Stimulated activated CD4-positive, alpha-beta T cell treated with anti-CD3 and anti-CD28 coated beads, TNF-alpha, amount 100 ng/mL, for 48 hours (primary cell): Measurements from ENCODE around the gene OR51G1.
"Not testable (repeated sequence)": the region's sequence is repeated elsewhere in the genome, so short reads cannot be mapped to it uniquely, and the experiment has no call there.

Experiments used
- DNase-seq, 3 donors: peaks; one replicate each; pipeline ENCODE4 v3.0.0-alpha.2; 2020; ENCODE audit warnings: low read depth in 3 of 3

OR51G1 gene, protein sequence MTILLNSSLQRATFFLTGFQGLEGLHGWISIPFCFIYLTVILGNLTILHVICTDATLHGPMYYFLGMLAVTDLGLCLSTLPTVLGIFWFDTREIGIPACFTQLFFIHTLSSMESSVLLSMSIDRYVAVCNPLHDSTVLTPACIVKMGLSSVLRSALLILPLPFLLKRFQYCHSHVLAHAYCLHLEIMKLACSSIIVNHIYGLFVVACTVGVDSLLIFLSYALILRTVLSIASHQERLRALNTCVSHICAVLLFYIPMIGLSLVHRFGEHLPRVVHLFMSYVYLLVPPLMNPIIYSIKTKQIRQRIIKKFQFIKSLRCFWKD

DNA sequence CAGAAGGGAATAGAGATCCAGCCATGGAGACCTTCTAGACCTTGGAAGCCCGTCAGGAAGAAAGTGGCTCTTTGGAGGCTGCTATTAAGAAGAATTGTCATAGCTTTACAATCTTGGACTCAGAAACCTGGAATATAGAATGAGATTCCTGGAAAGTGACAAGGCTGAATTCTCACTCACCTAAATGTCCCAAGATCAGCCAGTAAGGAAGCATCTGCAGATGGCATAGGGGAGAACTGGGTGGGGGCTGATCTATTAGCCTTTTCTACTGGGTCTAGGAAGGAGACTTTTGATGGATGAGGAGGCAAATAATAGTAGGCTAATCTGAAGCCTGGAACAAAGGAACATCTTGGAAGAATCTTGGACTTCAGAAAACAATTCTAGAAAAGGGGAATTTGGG is at the start of gene OR51G1:
Gene OR51G1 (minus strand): TSS at position 101 of the 400 bp plus-strand sequence. CDS start 0 bp downstream, at position 101.
- no peak for DNase-seq

DNA sequence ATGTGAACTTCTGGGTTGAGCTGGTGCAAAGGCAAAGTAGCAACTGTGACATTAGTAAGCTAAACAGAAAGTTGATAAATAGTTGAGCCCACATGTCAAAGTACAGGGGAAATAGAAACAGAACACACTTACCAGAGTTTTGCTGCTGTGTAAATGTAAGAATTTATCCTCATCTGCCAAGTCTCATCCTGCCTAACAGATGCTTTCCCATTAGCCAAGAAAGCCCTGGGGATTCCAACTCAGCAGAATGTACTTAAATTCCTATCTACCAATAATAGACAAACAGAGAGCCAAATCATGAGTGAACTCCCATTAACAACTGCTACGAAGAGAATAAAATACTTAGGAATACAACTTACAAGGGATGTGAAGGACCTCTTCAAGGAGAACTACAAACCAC is 38.7 kb upstream of the OR51G1 start:
- DNase-seq, result no peak

GRCh38 chr11:4960877-4961276 is 36.7 kb upstream of the OR51G1 start:
- no peak for DNase-seq

- DNase-seq, result no peak
Measured at GRCh38 chr11:4957396-4957795, 33.3 kb upstream of the OR51G1 start.

DNA sequence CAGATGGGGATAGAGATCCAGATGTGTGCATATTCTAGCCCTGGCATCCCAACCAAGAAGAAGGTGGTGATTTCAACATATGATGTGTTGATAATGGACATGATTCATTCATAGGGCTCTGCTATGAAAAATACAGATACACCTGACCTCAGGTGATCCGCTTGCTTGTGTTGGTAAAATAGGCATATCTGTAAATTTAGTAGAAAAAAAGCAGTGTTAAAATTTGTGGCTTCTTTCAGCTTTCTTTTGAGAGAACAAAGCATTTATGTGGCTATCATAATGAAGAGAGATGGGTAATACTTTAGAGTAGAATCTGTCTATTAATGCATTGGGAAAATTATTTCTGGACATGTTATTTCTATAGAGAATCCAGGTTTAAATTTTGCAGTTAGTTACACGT is 31.5 kb upstream of the OR51G1 start, which contains the start of gene OR51A2:
Gene OR51A2 (minus strand): TSS at position 101 of the 400 bp plus-strand sequence. CDS start 0 bp downstream, at position 101.
- not testable (repeated sequence) for DNase-seq

- no peak for DNase-seq
Measured at GRCh38 chr11:4947505-4947904, 23.4 kb upstream of the OR51G1 start, which contains the start of gene OR51A4. TSS of gene OR51A4 (minus strand) at chr11:4947605. CDS start at chr11:4947100, 505 bp downstream.

- DNase-seq, result no peak
Measured at GRCh38 chr11:4936745-4937144, 12.6 kb upstream of the OR51G1 start.

- no peak for DNase-seq
Measured at GRCh38 chr11:4932751-4933150, 8.6 kb upstream of the OR51G1 start.

GRCh38 chr11:4926608-4927007 is 2.5 kb upstream of the OR51G1 start:
- no peak for DNase-seq

- DNase-seq, result no peak
Measured at GRCh38 chr11:4922304-4922703, 1.8 kb downstream of the OR51G1 start.

DNA sequence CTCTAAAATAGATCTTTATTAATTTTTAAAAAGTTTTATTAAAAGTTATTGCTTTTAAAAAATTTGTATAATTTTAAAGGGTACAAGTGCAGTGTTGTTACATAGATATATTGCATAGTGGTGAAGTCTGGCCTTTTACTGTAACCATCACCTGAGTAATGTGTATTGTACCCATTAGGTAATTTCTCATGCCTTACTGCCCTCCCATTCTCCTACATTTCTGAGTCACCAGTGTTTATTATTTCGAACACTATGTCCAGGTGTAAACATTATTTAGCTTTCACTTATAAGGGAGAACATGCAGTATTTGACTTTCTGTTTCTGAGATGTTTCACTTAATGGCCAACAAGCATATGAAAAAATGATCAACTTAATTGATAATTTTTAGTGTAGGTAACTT is 2.3 kb downstream of the OR51G1 start:
- DNase-seq, result no peak

DNA sequence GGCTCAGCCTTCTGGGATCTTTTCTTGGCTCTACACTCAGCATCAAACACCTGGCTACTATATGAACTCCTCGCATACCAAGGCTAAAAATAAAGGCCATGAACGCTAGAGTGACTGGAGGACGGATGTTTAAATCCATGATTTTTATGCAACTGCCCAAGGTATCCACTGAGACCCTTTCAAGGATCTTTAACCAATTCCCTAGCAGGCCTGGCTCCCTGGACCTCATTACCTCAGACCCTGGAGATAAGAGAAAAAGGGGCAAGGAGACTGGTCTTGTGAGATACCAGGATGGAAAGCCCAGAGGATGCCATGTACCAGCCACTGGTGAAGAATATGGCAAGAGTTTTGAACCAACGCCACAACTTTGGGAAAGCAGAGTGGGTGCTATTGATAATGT is 4.9 kb downstream of the OR51G1 start, which contains the start of gene OR51G2:
Gene OR51G2 (minus strand): TSS at position 101 of the 400 bp plus-strand sequence. CDS start 3,687 bp downstream, outside the sequence.
- no peak for DNase-seq

GRCh38 chr11:4916581-4916980 is 7.6 kb downstream of the OR51G1 start:
- no peak for DNase-seq

GRCh38 chr11:4903484-4903883 is 20.7 kb downstream of the OR51G1 start, which contains the start of gene OR51A7:
TSS of gene OR51A7 (plus strand) at chr11:4903783. CDS start at chr11:4907370, 3,587 bp downstream.
- no peak for DNase-seq

- DNase-seq, result no peak
Measured at GRCh38 chr11:4891996-4892640, 32.0 kb downstream of the OR51G1 start.

DNA sequence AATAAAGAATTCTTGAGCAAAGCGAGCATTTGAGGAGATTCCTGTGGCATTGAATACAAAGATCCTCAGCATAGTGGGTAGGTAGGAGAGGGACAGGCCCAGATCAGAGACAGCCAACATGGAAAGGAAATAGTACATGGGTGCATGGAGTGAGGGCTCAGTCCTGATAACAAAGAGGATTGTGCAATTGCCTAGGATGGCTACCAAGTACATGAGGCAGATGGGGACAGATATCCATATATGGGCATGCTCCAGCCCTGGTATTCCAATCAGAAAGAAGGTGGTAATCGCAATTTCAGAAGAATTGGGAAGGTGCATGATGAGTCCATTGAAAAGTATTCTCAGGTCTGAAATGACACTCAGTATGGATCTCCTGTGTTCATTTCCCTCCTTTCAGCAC is 33.9 kb downstream of the OR51G1 start:
- no peak for DNase-seq

- no peak for DNase-seq
Measured at GRCh38 chr11:4887591-4887990, 36.5 kb downstream of the OR51G1 start.

DNA sequence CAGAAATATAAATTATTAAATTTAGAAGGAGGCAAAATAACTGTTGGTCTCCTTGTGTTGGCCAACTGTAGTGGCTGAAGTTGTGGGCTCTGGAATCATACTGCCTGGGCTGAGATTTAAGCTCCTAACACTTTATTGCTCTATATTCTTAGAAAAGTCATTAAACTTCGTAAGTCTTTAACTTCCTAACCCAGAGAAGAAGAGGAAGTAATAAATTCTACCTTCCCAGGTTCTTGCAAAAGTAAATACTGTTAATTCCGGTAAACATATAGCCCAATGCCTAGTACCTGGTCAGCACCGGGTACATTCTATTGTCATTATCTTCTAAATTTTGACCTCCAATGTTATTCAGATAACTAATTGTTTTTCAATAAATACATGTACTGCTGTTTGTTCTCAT is 38.0 kb downstream of the OR51G1 start:
- no peak for DNase-seq

DNA sequence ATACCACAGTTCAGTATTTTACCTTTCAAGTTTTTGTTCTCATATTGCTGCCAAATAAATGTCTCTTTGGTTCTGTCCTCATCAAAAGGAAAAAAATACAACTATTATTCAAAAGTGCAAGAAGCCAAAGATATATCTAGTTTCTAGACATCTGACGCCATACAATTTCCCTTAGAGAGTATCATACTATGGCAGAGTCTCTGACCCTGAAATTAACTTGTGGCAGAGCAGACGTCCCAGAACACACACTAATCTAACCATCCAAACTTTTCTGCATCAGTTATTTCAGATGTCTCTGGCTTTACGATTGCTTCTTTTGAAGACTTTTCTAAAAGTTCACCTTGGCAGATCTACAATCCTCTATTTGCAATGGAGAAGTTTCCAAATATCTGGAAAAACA is 39.8 kb downstream of the OR51G1 start:
- no peak for DNase-seq

GRCh38 chr11:4882543-4882942 is 41.6 kb downstream of the OR51G1 start:
- no peak for DNase-seq

GRCh38 chr11:4881860-4882500 is 42.2 kb downstream of the OR51G1 start, which contains the start of gene OR51T1:
TSS of gene OR51T1 (plus strand) at chr11:4881900. CDS start at chr11:4881900, 0 bp downstream.
- DNase-seq, result no peak

GRCh38 chr11:4881188-4881587 is 43.0 kb downstream of the OR51G1 start:
- no peak for DNase-seq
